H1 (cell line): Measurements from ENCODE around the gene NRXN3. TPM values are rescaled to one million over a fixed set of nuclear protein-coding genes. Genes with fewer than 3 reads are reported as not detected.

ENCODE experiments used
- CTCF ChIA-PET: fragments of 300-600 bp; sonication (Branson Sonifier 250); formaldehyde crosslinking; loops from one replicate; lab custom pipeline; 2021; ENCODE audit not compliant: partially characterized antibody; lab: Charles Lee
- POLR2A ChIA-PET: fragments of 300-600 bp; sonication (Branson Sonifier 250); formaldehyde crosslinking; loops from one replicate; lab custom pipeline; 2021; ENCODE audit warnings: inconsistent platforms; ENCODE audit not compliant: partially characterized antibody; lab: Charles Lee
- DNase-seq, 2 experiments: peaks; one replicate each; pipeline versions ENCODE4 v3.0.0 to v3.0.0-alpha.2; 2010 to 2022; ENCODE audit warnings: low spot score in 2 of 2, low read depth in 1 of 2, mixed read lengths in 1 of 2
- FAIRE-seq: peaks from 2 replicates; lab custom pipeline; 2011; peaks lifted over from hg19 to GRCh38; lab: Jason Lieb, UNC
- H2AFZ ChIP-seq: 2 replicates; pipeline ENCODE4 v1.8.1; 2012; ENCODE audit warnings: low read length, inconsistent platforms
- H2AK5ac ChIP-seq: 2 replicates; pipeline ENCODE4 v1.6.1; 2013; ENCODE audit warnings: low read depth, low read length
- H2BK120ac ChIP-seq: replicated peaks from 2 replicates; pipeline ENCODE3; 2013; ENCODE audit warnings: low read depth, low read length, inconsistent platforms
- H2BK12ac ChIP-seq: 2 replicates; pipeline ENCODE4 v1.6.1; 2013; ENCODE audit warnings: low read depth, low read length
- H2BK15ac ChIP-seq: 2 replicates; pipeline ENCODE4 v1.6.1; 2013; ENCODE audit warnings: low read length
- H2BK20ac ChIP-seq: 2 replicates; pipeline ENCODE4 v1.6.1; 2013; ENCODE audit warnings: low read length
- H2BK5ac ChIP-seq: 2 replicates; pipeline ENCODE4 v1.6.1; 2013; ENCODE audit warnings: low read depth, low read length
- H3K14ac ChIP-seq: 2 replicates; pipeline ENCODE4 v1.6.1; 2013; ENCODE audit warnings: inconsistent platforms; ENCODE audit not compliant: insufficient read length
- H3K18ac ChIP-seq: 2 replicates; pipeline ENCODE4 v1.6.1; 2013; ENCODE audit warnings: low read length; ENCODE audit errors: extremely low read depth
- H3K23ac ChIP-seq: 2 replicates; pipeline ENCODE4 v1.6.1; 2013; ENCODE audit warnings: inconsistent platforms; ENCODE audit not compliant: insufficient read length
- H3K23me2 ChIP-seq: 2 replicates; pipeline ENCODE4 v1.6.1; 2013; ENCODE audit warnings: low read depth, low read length
- H3K27ac ChIP-seq: 2 replicates; pipeline ENCODE4 v1.6.1; 2011; ENCODE audit warnings: low read depth, low read length, inconsistent platforms
- H3K27me3 ChIP-seq, 4 experiments: replicated peaks in 1 of 4; 1 replicate in 1 of 4; 2 replicates in 3 of 4; pipeline versions ENCODE4 v1.6.1 to v1.8.1; 2011 to 2013; ENCODE audit warnings: low read length in 3 of 4, mild to moderate bottlenecking in 3 of 4, inconsistent platforms in 2 of 4, mixed read lengths in 2 of 4, moderate library complexity in 1 of 4; ENCODE audit not compliant: control insufficient read depth in 3 of 4, insufficient read depth in 3 of 4; ENCODE audit errors: extremely low read depth in 1 of 4
- H3K36me3 ChIP-seq, 4 experiments: 2 replicates each; pipeline versions ENCODE4 v1.6.1 to v1.8.1; 2011 to 2013; ENCODE audit warnings: mild to moderate bottlenecking in 4 of 4, low read length in 3 of 4, moderate library complexity in 2 of 4, control low read depth in 1 of 4, inconsistent platforms in 1 of 4; ENCODE audit not compliant: insufficient read depth in 4 of 4, control insufficient read depth in 2 of 4
- H3K4ac ChIP-seq: replicated peaks from 2 replicates; pipeline ENCODE3; 2013; ENCODE audit warnings: low read length, low read depth, mixed read lengths, inconsistent platforms; ENCODE audit not compliant: insufficient read length
- H3K4me1 ChIP-seq, 4 experiments: replicated peaks in 1 of 4; 1 replicate in 1 of 4; 2 replicates in 3 of 4; pipeline versions ENCODE4 v1.6.1 to v1.8.1; 2011 to 2013; ENCODE audit warnings: low read length in 3 of 4, inconsistent platforms in 2 of 4, mixed read lengths in 1 of 4; ENCODE audit not compliant: insufficient read depth in 4 of 4, control insufficient read depth in 3 of 4
- H3K4me2 ChIP-seq, 2 experiments: 2 replicates each; pipeline versions ENCODE4 v1.6.1 to v1.8.1; 2011 to 2013; ENCODE audit warnings: low read depth in 2 of 2, low read length in 2 of 2, control low read depth in 1 of 2, inconsistent platforms in 1 of 2, mild to moderate bottlenecking in 1 of 2; ENCODE audit not compliant: insufficient read depth in 1 of 2
- H3K4me3 ChIP-seq, 4 experiments: fragments of 200-600, 300-600 bp in 1 of 4; sonication (generic), shearing (Covaris generic), sonication (Bioruptor Twin) in 1 of 4; 2 replicates each; pipeline versions ENCODE4 v1.5.1 to v1.8.1; 2011 to 2016; ENCODE audit warnings: low read length in 4 of 4, low read depth in 3 of 4, control low read depth in 2 of 4, inconsistent platforms in 2 of 4, mild to moderate bottlenecking in 2 of 4, mixed read lengths in 1 of 4, moderate library complexity in 1 of 4; ENCODE audit not compliant: insufficient read depth in 2 of 4; ENCODE audit errors: extremely low read depth in 1 of 4
- H3K56ac ChIP-seq: replicated peaks from 2 replicates; pipeline ENCODE3; 2013; ENCODE audit warnings: low read depth, mild to moderate bottlenecking, mixed read lengths, low read length, inconsistent platforms; ENCODE audit not compliant: insufficient read length
- H3K79me1 ChIP-seq: 2 replicates; pipeline ENCODE4 v1.6.1; 2013; ENCODE audit warnings: low read depth, low read length, control low read depth
- H3K79me2 ChIP-seq, 2 experiments: 2 replicates each; pipeline versions ENCODE4 v1.6.1 to v1.8.1; 2012 to 2013; ENCODE audit warnings: low read length in 2 of 2, mild to moderate bottlenecking in 2 of 2, inconsistent platforms in 1 of 2; ENCODE audit not compliant: insufficient read depth in 2 of 2, control insufficient read depth in 1 of 2
- H3K9ac ChIP-seq, 4 experiments: replicated peaks in 1 of 4; 1 replicate in 1 of 4; 2 replicates in 3 of 4; pipeline versions ENCODE4 v1.6.1 to v1.8.1; 2011 to 2013; ENCODE audit warnings: low read depth in 3 of 4, low read length in 3 of 4, control low read depth in 2 of 4, mild to moderate bottlenecking in 2 of 4, moderate library complexity in 2 of 4, inconsistent platforms in 1 of 4; ENCODE audit errors: extremely low read depth in 1 of 4
- H3K9me3 ChIP-seq, 2 experiments: 2 replicates each; pipeline versions ENCODE4 v1.6.1 to v1.8.1; 2012 to 2013; ENCODE audit warnings: mild to moderate bottlenecking in 2 of 2, moderate library complexity in 2 of 2, control low read depth in 1 of 2, inconsistent platforms in 1 of 2, low read depth in 1 of 2, low read length in 1 of 2, mixed read lengths in 1 of 2; ENCODE audit not compliant: insufficient read depth in 2 of 2
- H4K20me1 ChIP-seq, 2 experiments: replicated peaks in 1 of 2; 2 replicates each; pipeline versions ENCODE3 to v1.8.1; 2011 to 2013; ENCODE audit warnings: inconsistent platforms in 2 of 2, low read length in 2 of 2, mild to moderate bottlenecking in 1 of 2; ENCODE audit not compliant: insufficient read depth in 2 of 2, control insufficient read depth in 1 of 2
- H4K5ac ChIP-seq: 2 replicates; pipeline ENCODE4 v1.6.1; 2013; ENCODE audit warnings: low read length, low read depth, mixed read lengths, inconsistent platforms; ENCODE audit not compliant: insufficient read length
- H4K8ac ChIP-seq: 2 replicates; pipeline ENCODE4 v1.8.0; 2013; ENCODE audit warnings: mild to moderate bottlenecking, moderate library complexity, low read length, inconsistent platforms; ENCODE audit not compliant: insufficient read depth; ENCODE audit errors: extremely low read depth
- H4K91ac ChIP-seq: replicated peaks from 2 replicates; pipeline ENCODE3; 2013; ENCODE audit warnings: low read length, mixed read lengths, inconsistent platforms; ENCODE audit not compliant: insufficient read length
- CTBP2 ChIP-seq: IDR thresholded peaks from 2 replicates; pipeline ENCODE4 v1.7.0; 2011; ENCODE audit warnings: borderline replicate concordance, mild to moderate bottlenecking, moderate library complexity, mixed read lengths, low read length; ENCODE audit not compliant: insufficient read depth, insufficient read length
- EP300 ChIP-seq, 2 experiments: IDR thresholded peaks; 1 replicate in 1 of 2; 2 replicates in 1 of 2; pipeline ENCODE4 v1.6.1; 2011 to 2012; ENCODE audit warnings: low read depth in 2 of 2, low read length in 2 of 2, mild to moderate bottlenecking in 2 of 2, borderline replicate concordance in 1 of 2, inconsistent platforms in 1 of 2, moderate library complexity in 1 of 2
- FOSL1 ChIP-seq: IDR thresholded peaks from 2 replicates; pipeline ENCODE4 v1.6.1; 2011; ENCODE audit warnings: mild to moderate bottlenecking, low read depth, low read length, moderate library complexity; ENCODE audit not compliant: insufficient read depth
- WGBS, 2 experiments: shearing (Covaris generic) in 1 of 2; methylation state at CpG; one replicate each; pipeline versions ENCODE4 v1.1.6 to v1.1.7; 2013 to 2015; ENCODE audit warnings: low lambda C conversion rate in 2 of 2, mixed read lengths in 2 of 2, inconsistent platforms in 1 of 2, low coverage in 1 of 2, missing lambda C conversion rate in 1 of 2; ENCODE audit not compliant: insufficient replicate concordance in 2 of 2, insufficient coverage in 1 of 2, insufficient read length in 1 of 2; ENCODE audit errors: extremely low coverage in 1 of 2, missing lambda C conversion rate in 1 of 2; 5-methylcytosine and 5-hydroxymethylcytosine counted together
- polyA plus RNA-seq, 7 experiments: library from polyadenylated mRNA; depleted of rRNA in 3 of 7; stranded (reverse) in 5 of 7; unstranded in 2 of 7; fragments of >200 nt in 5 of 7; fragments of 200-250 nt in 2 of 7; gene quantifications; 1 replicate in 5 of 7; 2 replicates in 1 of 7; 4 replicates in 1 of 7; pipeline versions ENCODE4 v1.2.1 to v1.2.3, GENCODE V29; 2011 to 2013; ENCODE audit warnings: missing spikeins in 2 of 7, mixed read lengths in 2 of 7
- total RNA-seq: library from RNA; stranded (reverse); fragmentation: NEBNext Ultra II Directional; extraction: Animal tissue kit (Norgen Biotek cat#: 25700); gene quantifications from 2 replicates; pipeline ENCODE4 v1.2.1, GENCODE V29; 2021

NRXN3 gene
- total and polyA plus RNA-seq, 2 of the 8 experiments (the other 6 are each of a cell fraction or from before 2014, with no cell fraction given), result 2.6 to 4.1 TPM

- Histone ChIP-seq H3K14ac (no peak overlapping the region), H3K9ac (no peak overlapping the region), H2BK20ac (no peak overlapping the region), H2AFZ (no peak overlapping the region), H3K4me2 (no peak overlapping the region), H3K4ac (no peak overlapping the region), H4K91ac (no peak overlapping the region), H3K36me3 (no peaks in the 10 kb centered on the region), H3K79me2 (no peaks in the 10 kb centered on the region), H3K23ac (no peak overlapping the region), H2AK5ac (no peak overlapping the region), H3K9me3 (no peaks in the 10 kb centered on the region), H3K27ac (no peak overlapping the region), H3K23me2 (no peaks in the 10 kb centered on the region), H3K27me3 (no peaks in the 10 kb centered on the region), H3K4me3 (no peak overlapping the region), H3K18ac (no peak overlapping the region), H2BK12ac (no peak overlapping the region), H4K8ac (no peak overlapping the region), H4K5ac (no peak overlapping the region), H4K20me1 (no peaks in the 10 kb centered on the region), H2BK15ac (no peak overlapping the region), H2BK120ac (no peak overlapping the region), H3K4me1 (peaks cover 0 to 3% (median 0%) of the 10 kb centered on the region in 4 experiments; a peak in 1 of 7 replicates), H2BK5ac (no peak overlapping the region), H3K79me1 (no peaks in the 10 kb centered on the region), H3K56ac (no peak overlapping the region)
- ChIA-PET POLR2A (no interaction called here), CTCF (interaction anchor here (1.6 kb wide), 1 partner anchor 43 kb away, joined by 7 read pairs; no protein-coding TSS in a partner anchor)
- FAIRE-seq (no peak), DNase-seq (no peak)
- 76% methylated on average over 8 of the region's 8 CpGs; no CpG with 5 or more reads in 1 of the 2 experiments for WGBS, 2 experiments
- TF ChIP-seq FOSL1, result no peak
- TF ChIP-seq EP300 (IDR thresholded peaks at IDR 0.05; ENCODE audit: borderline replicate concordance in 1 of 2, low read depth in 2 of 2, low read length in 2 of 2), result no peak
- no peak for TF ChIP-seq CTBP2
Measured at GRCh38 chr14:79852950-79853744, 1683.0 kb downstream of the NRXN3 start.
